ENCODE results near the gene CHD9.

The CHD9 gene

DNA sequence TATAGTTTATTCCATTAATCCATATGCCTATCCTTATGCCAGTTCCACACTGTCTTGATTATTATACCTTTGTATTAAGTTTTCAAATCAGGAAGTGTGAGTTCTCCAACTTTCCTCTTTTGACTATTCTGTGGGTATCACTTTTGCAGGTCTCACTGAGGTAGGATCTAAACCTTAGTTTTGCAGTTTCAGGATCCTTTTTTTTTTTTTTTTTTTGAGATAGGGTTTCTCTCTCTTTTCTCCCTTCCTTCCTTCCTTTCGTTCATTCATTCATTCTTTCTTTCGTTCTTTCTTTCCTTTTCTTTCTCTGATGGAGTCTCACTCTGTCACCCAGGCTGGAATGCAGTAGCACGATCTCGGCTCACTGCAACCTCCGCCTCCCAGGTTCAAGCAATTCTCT, 71.6 kb downstream of the CHD9 start:
- H2BK15ac ChIP-seq (ENCODE audit: low read length): no peak overlapping the region

DNA sequence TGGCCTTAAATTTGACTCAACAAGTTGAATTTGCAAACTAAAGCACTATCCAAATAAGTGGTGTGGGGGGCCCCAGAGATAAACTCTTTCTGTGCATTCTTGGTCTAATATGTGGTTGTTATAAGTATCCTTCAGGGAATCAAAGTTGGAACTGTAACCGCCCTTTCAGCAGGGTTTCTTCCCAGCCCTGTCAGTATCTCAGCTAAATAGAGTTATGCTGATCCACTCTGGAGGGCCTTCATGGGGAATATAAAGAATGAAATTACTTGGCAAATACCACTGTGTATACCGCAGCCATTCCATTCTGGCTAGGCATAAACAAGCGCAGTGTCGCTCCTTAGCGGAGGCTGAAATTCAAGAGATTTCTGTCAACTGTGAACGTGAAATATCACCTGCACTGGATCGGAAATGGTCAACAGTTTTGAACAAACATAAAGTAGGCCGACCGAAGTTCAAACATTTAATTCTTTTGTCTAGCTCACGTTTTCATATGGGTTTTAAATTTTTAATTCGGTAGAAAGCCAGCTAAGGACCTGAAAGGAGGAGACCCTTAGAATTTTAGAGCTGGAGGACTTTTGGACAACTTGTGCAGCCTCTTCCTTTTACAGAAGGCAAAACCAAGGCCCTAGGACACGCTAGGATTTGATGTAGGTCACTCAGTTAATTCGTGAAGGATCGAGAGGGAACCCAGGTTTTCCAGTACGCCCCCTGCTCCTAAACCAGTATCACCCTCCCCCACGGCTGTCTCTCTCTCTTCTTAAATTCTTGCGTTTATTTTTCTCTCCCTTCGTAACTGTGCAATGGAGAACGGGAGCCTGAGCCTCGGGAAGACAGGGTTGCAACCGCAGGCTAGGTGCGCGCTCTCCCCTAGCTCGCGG, 74.7 kb downstream of the CHD9 start:
- Histone ChIP-seq H3K79me1 (ENCODE audit: low read depth, low read length) (peaks cover 5% of the 10 kb centered on the region), H2AK5ac (ENCODE audit: low read depth, low read length) (peak overlapping the region; percentile 50), H3K4me1 (ENCODE audit: control insufficient read depth in 2 of 2, insufficient read depth in 1 of 2, low read depth in 1 of 2, low read length in 2 of 2) (peaks cover 0 to 4% of the 10 kb centered on the region in 2 donors), H2AFZ (ENCODE audit: low read length) (peak overlapping the region; percentile 98), H3K4me3 (ENCODE audit: low read length in 2 of 2) (peak overlapping the region; percentile 86 to 92), H2BK5ac (ENCODE audit: low read length) (peak overlapping the region; percentile 82), H3K23ac (ENCODE audit: low read depth, low read length, poor library complexity) (peak overlapping the region; percentile 98), H2BK12ac (ENCODE audit: low read length) (peak overlapping the region; percentile 90), H4K91ac (ENCODE audit: low read depth, low read length, poor library complexity) (no peak overlapping the region), H3K27me3 (ENCODE audit: control insufficient read depth in 3 of 3, insufficient read depth in 3 of 3, low read depth in 1 of 3, low read length in 3 of 3) (no peaks in the 10 kb centered on the region), H3K14ac (ENCODE audit: low read length) (no peak overlapping the region), H3K18ac (ENCODE audit: low read length) (peak overlapping the region; percentile 98), H3K4ac (ENCODE audit: low read length) (no peak overlapping the region), H4K8ac (ENCODE audit: low read depth, low read length) (peak overlapping the region; percentile 17), H2BK15ac (ENCODE audit: low read length) (peak overlapping the region; percentile 85), H3K9me3 (replicated peaks in 1 of 2; ENCODE audit: control insufficient read depth in 2 of 2, insufficient read depth in 1 of 2, low read depth in 1 of 2, low read length in 2 of 2) (no peaks in the 10 kb centered on the region), H3K4me2 (ENCODE audit: insufficient read depth, low read length, poor library complexity, severe bottlenecking) (peak overlapping the region; percentile 83), H3K27ac (replicated peaks; ENCODE audit: low read length) (peak overlapping the region; percentile 54), H2BK120ac (ENCODE audit: low read depth, low read length) (no peak overlapping the region), H3K9ac (ENCODE audit: low read depth, low read length, poor library complexity) (peak overlapping the region; percentile 93), H3K36me3 (replicated peaks in 1 of 2; ENCODE audit: control insufficient read depth in 2 of 2, insufficient read depth in 2 of 2, low read length in 2 of 2) (no peaks in the 10 kb centered on the region)
- no CpG with 5 or more reads among the region's 25 CpGs for WGBS, 2 donors (ENCODE audit: extremely low coverage in 2 of 2, insufficient read length in 2 of 2, insufficient replicate concordance in 1 of 2)
- DNase-seq (ENCODE audit: low spot score): no peak

More for the DNA sequence above, 71.6 kb downstream of the CHD9 start:
- no peak overlapping the region for H4K8ac ChIP-seq (ENCODE audit: low read depth, low read length)
- H3K4me1 ChIP-seq (ENCODE audit: control insufficient read depth in 2 of 2, insufficient read depth in 1 of 2, low read depth in 1 of 2, low read length in 2 of 2): peaks cover 0 to 4% of the 10 kb centered on the region in 2 donors
- no peak overlapping the region for H3K27ac ChIP-seq (replicated peaks; ENCODE audit: low read length)
- H3K36me3 ChIP-seq (replicated peaks in 1 of 2; ENCODE audit: control insufficient read depth in 2 of 2, insufficient read depth in 2 of 2, low read length in 2 of 2): no peaks in the 10 kb centered on the region
- no peak overlapping the region for H2BK5ac ChIP-seq (ENCODE audit: low read length)
- H3K4me3 ChIP-seq (ENCODE audit: low read length in 2 of 2): no peak overlapping the region
- no peak overlapping the region for H2AK5ac ChIP-seq (ENCODE audit: low read depth, low read length)
- no peak for DNase-seq (ENCODE audit: low spot score)
- no peak overlapping the region for H3K4ac ChIP-seq (ENCODE audit: low read length)
- H3K79me1 ChIP-seq (ENCODE audit: low read depth, low read length): peaks cover under 1% of the 10 kb centered on the region
- WGBS, 2 donors (ENCODE audit: extremely low coverage in 2 of 2, insufficient read length in 2 of 2, insufficient replicate concordance in 1 of 2): no CpG with 5 or more reads among the region's 5 CpGs
- no peak overlapping the region for H3K4me2 ChIP-seq (ENCODE audit: insufficient read depth, low read length, poor library complexity, severe bottlenecking)
- H2BK120ac ChIP-seq (ENCODE audit: low read depth, low read length): no peak overlapping the region
- no peak overlapping the region for H2BK12ac ChIP-seq (ENCODE audit: low read length)
- no peak overlapping the region for H4K91ac ChIP-seq (ENCODE audit: low read depth, low read length, poor library complexity)
- H3K14ac ChIP-seq (ENCODE audit: low read length): no peak overlapping the region
- peaks cover 0 to 3% of the 10 kb centered on the region in 2 donors for H3K9me3 ChIP-seq (replicated peaks in 1 of 2; ENCODE audit: control insufficient read depth in 2 of 2, insufficient read depth in 1 of 2, low read depth in 1 of 2, low read length in 2 of 2)
- H2AFZ ChIP-seq (ENCODE audit: low read length): no peak overlapping the region
- H3K23ac ChIP-seq (ENCODE audit: low read depth, low read length, poor library complexity): no peak overlapping the region
- H3K18ac ChIP-seq (ENCODE audit: low read length): no peak overlapping the region
- no peaks in the 10 kb centered on the region for H3K27me3 ChIP-seq (ENCODE audit: control insufficient read depth in 3 of 3, insufficient read depth in 3 of 3, low read depth in 1 of 3, low read length in 3 of 3)
- H3K9ac ChIP-seq (ENCODE audit: low read depth, low read length, poor library complexity): no peak overlapping the region

DNA sequence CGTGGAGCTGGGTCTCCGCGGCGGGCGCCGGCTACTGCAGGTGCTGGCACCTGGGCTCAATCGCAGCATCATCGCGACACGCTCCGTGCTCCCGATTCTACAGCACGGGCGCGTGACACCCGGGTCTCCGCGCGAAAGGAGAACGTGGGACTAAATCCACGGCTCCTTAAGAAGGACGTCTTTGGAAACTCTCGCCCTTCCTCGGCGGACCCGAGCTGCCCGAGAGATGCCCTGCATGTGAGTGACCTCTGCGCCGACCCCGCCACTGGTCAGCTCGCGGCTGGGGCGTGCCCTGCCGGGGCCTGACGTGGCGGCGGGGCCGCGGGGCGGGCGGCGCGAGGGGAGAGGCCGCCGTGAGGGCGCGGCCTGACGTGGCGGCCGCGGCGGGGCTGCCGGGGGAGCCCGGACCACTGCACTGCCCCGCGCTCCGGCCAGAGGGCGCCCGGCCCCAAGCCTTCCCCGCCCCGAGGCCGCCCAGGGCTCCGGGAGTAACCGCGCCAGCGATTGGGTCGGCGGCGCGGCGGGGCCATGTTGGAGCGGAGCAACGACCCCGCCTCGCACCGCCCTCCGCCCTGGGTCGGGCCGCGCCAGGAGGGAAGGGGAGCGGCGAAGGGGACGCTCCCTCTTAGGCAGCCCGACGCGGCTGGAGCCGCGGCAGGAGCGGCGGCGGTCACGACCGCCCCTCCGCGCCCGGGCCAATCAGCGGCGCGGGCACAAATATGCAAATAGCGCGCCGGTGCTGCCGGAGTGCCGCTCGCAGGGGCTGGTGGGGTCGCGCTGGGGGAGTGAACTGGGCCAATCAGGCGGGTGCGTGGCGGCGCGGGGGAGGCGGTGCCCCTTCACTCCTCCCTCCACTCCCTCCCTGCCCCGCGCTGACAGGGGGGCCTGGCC, 75.6 kb downstream of the CHD9 start:
- H3K27ac ChIP-seq (replicated peaks; ENCODE audit: low read length): peak overlapping the region; percentile 99
- H3K9me3 ChIP-seq (replicated peaks in 1 of 2; ENCODE audit: control insufficient read depth in 2 of 2, insufficient read depth in 1 of 2, low read depth in 1 of 2, low read length in 2 of 2): no peaks in the 10 kb centered on the region
- H2BK5ac ChIP-seq (ENCODE audit: low read length): peak overlapping the region; percentile 82
- peak overlapping the region; percentile 50 for H2AK5ac ChIP-seq (ENCODE audit: low read depth, low read length)
- DNase-seq (ENCODE audit: low spot score): peak; percentile 93
- H3K4me2 ChIP-seq (ENCODE audit: insufficient read depth, low read length, poor library complexity, severe bottlenecking): peak overlapping the region; percentile 83
- peak overlapping the region; percentile 98 for H2AFZ ChIP-seq (ENCODE audit: low read length)
- H3K79me1 ChIP-seq (ENCODE audit: low read depth, low read length): peaks cover 5% of the 10 kb centered on the region
- peak overlapping the region; percentile 98 for H3K23ac ChIP-seq (ENCODE audit: low read depth, low read length, poor library complexity)
- peak overlapping the region; percentile 38 for H3K14ac ChIP-seq (ENCODE audit: low read length)
- no peak overlapping the region for H2BK120ac ChIP-seq (ENCODE audit: low read depth, low read length)
- no peaks in the 10 kb centered on the region for H3K36me3 ChIP-seq (replicated peaks in 1 of 2; ENCODE audit: control insufficient read depth in 2 of 2, insufficient read depth in 2 of 2, low read length in 2 of 2)
- no peak overlapping the region for H3K4ac ChIP-seq (ENCODE audit: low read length)
- H2BK12ac ChIP-seq (ENCODE audit: low read length): peak overlapping the region; percentile 90
- peak overlapping the region; percentile 85 for H2BK15ac ChIP-seq (ENCODE audit: low read length)
- H3K4me3 ChIP-seq (ENCODE audit: low read length in 2 of 2): peak overlapping the region; percentile 86 to 92
- peak overlapping the region; percentile 17 for H4K8ac ChIP-seq (ENCODE audit: low read depth, low read length)
- peak overlapping the region; percentile 99 for H3K18ac ChIP-seq (ENCODE audit: low read length)
- no peaks in the 10 kb centered on the region for H3K27me3 ChIP-seq (ENCODE audit: control insufficient read depth in 3 of 3, insufficient read depth in 3 of 3, low read depth in 1 of 3, low read length in 3 of 3)
- H3K9ac ChIP-seq (ENCODE audit: low read depth, low read length, poor library complexity): peak overlapping the region; percentile 93
- peaks cover 0 to 4% of the 10 kb centered on the region in 2 donors for H3K4me1 ChIP-seq (ENCODE audit: control insufficient read depth in 2 of 2, insufficient read depth in 1 of 2, low read depth in 1 of 2, low read length in 2 of 2)
- WGBS, 2 donors (ENCODE audit: extremely low coverage in 2 of 2, insufficient read length in 2 of 2, insufficient replicate concordance in 1 of 2): no CpG with 5 or more reads among the region's 115 CpGs
- no peak overlapping the region for H4K91ac ChIP-seq (ENCODE audit: low read depth, low read length, poor library complexity)

DNA sequence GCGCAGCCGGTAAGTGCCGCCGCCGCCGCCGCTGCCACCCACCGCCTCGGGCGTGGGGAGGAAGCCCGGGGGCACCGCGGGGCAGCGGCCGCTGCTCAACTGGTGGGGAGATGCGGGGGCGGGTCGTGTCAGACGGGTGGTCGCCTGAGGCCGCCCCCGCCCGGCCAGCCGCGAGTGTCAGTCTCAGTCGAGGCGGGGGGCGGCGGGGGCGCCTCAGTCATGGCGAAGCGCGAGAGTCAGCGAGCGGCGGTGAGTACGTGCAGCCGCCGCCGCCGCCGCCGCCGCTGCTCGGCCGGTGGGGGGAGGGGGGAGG, 76.2 kb downstream of the CHD9 start:
- H3K4me3 ChIP-seq (ENCODE audit: low read length in 2 of 2): peak overlapping the region; percentile 86 to 92

More for the DNA sequence above, 76.2 kb downstream of the CHD9 start:
- H3K23ac ChIP-seq (ENCODE audit: low read depth, low read length, poor library complexity): peak overlapping the region; percentile 98
- no peak overlapping the region for H2BK5ac ChIP-seq (ENCODE audit: low read length)
- no peaks in the 10 kb centered on the region for H3K27me3 ChIP-seq (ENCODE audit: control insufficient read depth in 3 of 3, insufficient read depth in 3 of 3, low read depth in 1 of 3, low read length in 3 of 3)
- no peak overlapping the region for H3K4ac ChIP-seq (ENCODE audit: low read length)
- peak overlapping the region; percentile 57 for H3K18ac ChIP-seq (ENCODE audit: low read length)
- H4K8ac ChIP-seq (ENCODE audit: low read depth, low read length): no peak overlapping the region
- no peaks in the 10 kb centered on the region for H3K9me3 ChIP-seq (replicated peaks in 1 of 2; ENCODE audit: control insufficient read depth in 2 of 2, insufficient read depth in 1 of 2, low read depth in 1 of 2, low read length in 2 of 2)
- H2BK120ac ChIP-seq (ENCODE audit: low read depth, low read length): no peak overlapping the region
- no peaks in the 10 kb centered on the region for H3K36me3 ChIP-seq (replicated peaks in 1 of 2; ENCODE audit: control insufficient read depth in 2 of 2, insufficient read depth in 2 of 2, low read length in 2 of 2)
- peak overlapping the region; percentile 49 for H3K4me2 ChIP-seq (ENCODE audit: insufficient read depth, low read length, poor library complexity, severe bottlenecking)
- H3K79me1 ChIP-seq (ENCODE audit: low read depth, low read length): peaks cover 5% of the 10 kb centered on the region
- peak overlapping the region; percentile 88 for H3K9ac ChIP-seq (ENCODE audit: low read depth, low read length, poor library complexity)
- no peak overlapping the region for H4K91ac ChIP-seq (ENCODE audit: low read depth, low read length, poor library complexity)
- peak overlapping the region; percentile 97 for H2AFZ ChIP-seq (ENCODE audit: low read length)
- H2AK5ac ChIP-seq (ENCODE audit: low read depth, low read length): no peak overlapping the region
- peak overlapping the region; percentile 31 for H3K27ac ChIP-seq (replicated peaks; ENCODE audit: low read length)
- WGBS, 2 donors (ENCODE audit: extremely low coverage in 2 of 2, insufficient read length in 2 of 2, insufficient replicate concordance in 1 of 2): no CpG with 5 or more reads among the region's 46 CpGs
- no peak for DNase-seq (ENCODE audit: low spot score)
- no peak overlapping the region for H3K14ac ChIP-seq (ENCODE audit: low read length)
- H2BK12ac ChIP-seq (ENCODE audit: low read length): no peak overlapping the region
- H2BK15ac ChIP-seq (ENCODE audit: low read length): no peak overlapping the region
- peaks cover 0 to 4% of the 10 kb centered on the region in 2 donors for H3K4me1 ChIP-seq (ENCODE audit: control insufficient read depth in 2 of 2, insufficient read depth in 1 of 2, low read depth in 1 of 2, low read length in 2 of 2)

All from neuronal stem cell (in vitro differentiated cells).